Gastrocnemius medialis (tissue), 4 donors: ENCODE measurements around the gene KCNQ1. TPM values are rescaled to one million over a fixed set of nuclear protein-coding genes. Genes with fewer than 3 reads are reported as not detected.

Source experiments
- ATAC-seq, 2 donors: fragments of 150-250 bp; one replicate each; pipeline ENCODE4 v1.9.1; 2016
- DNase-seq, 2 donors: peaks; one replicate each; pipeline ENCODE4 v3.0.0-alpha.2; 2019
- H3K27ac ChIP-seq, 4 donors: fragments of 200-600 bp; sonication (generic); 1 replicate in 1 of 4; 2 replicates in 3 of 4; pipeline ENCODE4 v1.5.1; 2016 to 2018; ENCODE audit warnings: mild to moderate bottlenecking in 2 of 4, moderate library complexity in 1 of 4
- H3K27me3 ChIP-seq, 3 donors: fragments of 200-600 bp; sonication (generic) in 2 of 3; 1 replicate in 1 of 3; 2 replicates in 2 of 3; pipeline versions ENCODE4 v1.5.1 to v1.6.0; 2016 to 2019; ENCODE audit warnings: mild to moderate bottlenecking in 1 of 3, moderate library complexity in 1 of 3
- H3K36me3 ChIP-seq, 2 donors: fragments of 200-600 bp; sonication (generic) in 1 of 2; one replicate each; pipeline ENCODE4 v1.5.1; 2017 to 2018
- H3K4me1 ChIP-seq, 2 donors: fragments of 200-600 bp; sonication (generic) in 1 of 2; one replicate each; pipeline ENCODE4 v1.5.1; 2016 to 2017; ENCODE audit warnings: mild to moderate bottlenecking in 2 of 2
- H3K4me3 ChIP-seq, 4 donors: fragments of 200-600 bp; sonication (generic) in 3 of 4; 1 replicate in 1 of 4; 2 replicates in 3 of 4; pipeline ENCODE4 v1.5.1; 2016 to 2019; ENCODE audit warnings: mild to moderate bottlenecking in 2 of 4
- H3K9me3 ChIP-seq, 3 donors: fragments of 200-600 bp; sonication (generic) in 2 of 3; 1 replicate in 1 of 3; 2 replicates in 2 of 3; pipeline ENCODE4 v1.5.1; 2016 to 2019
- CTCF ChIP-seq, 5 experiments: fragments of 450-650 bp in 3 of 5; fragments of 200-600 bp in 2 of 5; sonication (generic) in 2 of 5; IDR thresholded peaks in 4 of 5; conservative IDR thresholded peaks in 1 of 5; 1 replicate in 4 of 5; 2 replicates in 1 of 5; pipeline ENCODE4 v1.5.1; 2016 to 2019; ENCODE audit warnings: antibody characterized with exemption in 5 of 5, mild to moderate bottlenecking in 3 of 5, moderate library complexity in 3 of 5
- POLR2A ChIP-seq, 2 donors: fragments of 450-650 bp; IDR thresholded peaks; one replicate each; pipeline ENCODE4 v1.6.1; 2017; ENCODE audit warnings: antibody characterized with exemption in 2 of 2, mild to moderate bottlenecking in 2 of 2, moderate library complexity in 2 of 2
- in situ Hi-C, 4 donors: fragments of 200-750 bp; cut with MboI; loops; one replicate each; pipeline versions ENCODE4 v1.15.0 to v1.8.0; 2017; ENCODE audit warnings: low sequenced_read_pairs in 4 of 4
- intact Hi-C: fragments of 100-400 bp; cut with DNase I; formaldehyde crosslinking; loops from one replicate; pipeline ENCODE4 v1.15.1; 2023; ENCODE audit warnings: low total_unique reads
- total RNA-seq, 4 donors: library from RNA; depleted of rRNA; stranded (reverse); fragments of >200 nt; gene quantifications; one replicate each; pipeline versions ENCODE4 v1.1.0 to v1.2.3, GENCODE V29; 2016

Gene KCNQ1
- total RNA-seq, 4 donors from 2014 or later = 0.15 to 1.00 (median 0.67) TPM

- TF ChIP-seq CTCF (IDR thresholded peaks at IDR 0.05 in 4 of 5, conservative IDR thresholded peaks at IDR 0.05 in 1 of 5) (no peak), POLR2A (IDR thresholded peaks at IDR 0.05) (no peak)
- intact Hi-C loops = no loop called here
- DNase-seq (peak in 1 of 2 donors; percentile 8), ATAC-seq (no peak)
- H3K4me1 ChIP-seq = no peaks in the 10 kb centered on the region
- no peaks in the 10 kb centered on the region for H3K36me3 ChIP-seq
- in situ Hi-C loops = no loop called here
- H3K9me3 ChIP-seq = no peaks in the 10 kb centered on the region
- H3K27me3 ChIP-seq = no peaks in the 10 kb centered on the region
- no peak overlapping the region for H3K4me3 ChIP-seq
- H3K27ac ChIP-seq = no peak overlapping the region
Observed at GRCh38 chr11:2748061-2748813, 303.4 kb downstream of the KCNQ1 start.

- H3K27ac ChIP-seq = no peak overlapping the region
- no peaks in the 10 kb centered on the region for H3K4me1 ChIP-seq
- H3K4me3 ChIP-seq = no peak overlapping the region
- no peaks in the 10 kb centered on the region for H3K9me3 ChIP-seq
- DNase-seq (peak in 1 of 2 donors; percentile 5), ATAC-seq (no peak)
- no peak for TF ChIP-seq CTCF (IDR thresholded peaks at IDR 0.05 in 4 of 5, conservative IDR thresholded peaks at IDR 0.05 in 1 of 5)
- TF ChIP-seq POLR2A (IDR thresholded peaks at IDR 0.05) = no peak
- no peaks in the 10 kb centered on the region for H3K27me3 ChIP-seq
- H3K36me3 ChIP-seq = no peaks in the 10 kb centered on the region
- intact Hi-C loops (no loop called here), in situ Hi-C loops (no loop called here)
Observed at GRCh38 chr11:2748814-2749554, 304.2 kb downstream of the KCNQ1 start.

GRCh38 chr11:2750101-2750681, 305.4 kb downstream of the KCNQ1 start:
- Histone ChIP-seq H3K27ac (no peak overlapping the region), H3K4me1 (no peaks in the 10 kb centered on the region), H3K9me3 (no peaks in the 10 kb centered on the region), H3K27me3 (no peaks in the 10 kb centered on the region), H3K36me3 (no peaks in the 10 kb centered on the region), H3K4me3 (no peak overlapping the region)
- intact Hi-C loops = no loop called here
- no peak for DNase-seq
- in situ Hi-C loops = no loop called here
- TF ChIP-seq POLR2A (IDR thresholded peaks at IDR 0.05) (no peak), CTCF (IDR thresholded peaks at IDR 0.05 in 4 of 5, conservative IDR thresholded peaks at IDR 0.05 in 1 of 5) (no peak)
- ATAC-seq = no peak

GRCh38 chr11:2750682-2751522, 306.1 kb downstream of the KCNQ1 start:
- Histone ChIP-seq H3K9me3 (no peaks in the 10 kb centered on the region), H3K36me3 (no peaks in the 10 kb centered on the region), H3K4me3 (no peak overlapping the region), H3K27ac (no peak overlapping the region), H3K4me1 (no peaks in the 10 kb centered on the region), H3K27me3 (no peaks in the 10 kb centered on the region)
- in situ Hi-C loops = no loop called here
- intact Hi-C loops = no loop called here
- DNase-seq = peak in 1 of 2 donors; percentile 5
- TF ChIP-seq POLR2A (IDR thresholded peaks at IDR 0.05) = no peak
- no peak for TF ChIP-seq CTCF (IDR thresholded peaks at IDR 0.05 in 4 of 5, conservative IDR thresholded peaks at IDR 0.05 in 1 of 5)
- no peak for ATAC-seq
